Measurements from ENCODE around the gene CCND1. TPM values are rescaled to one million over a fixed set of nuclear protein-coding genes. Genes with fewer than 3 reads are reported as not detected.

CCND1 gene
- total RNA-seq, 1 experiment from 2014 or later = 372 TPM

DNA sequence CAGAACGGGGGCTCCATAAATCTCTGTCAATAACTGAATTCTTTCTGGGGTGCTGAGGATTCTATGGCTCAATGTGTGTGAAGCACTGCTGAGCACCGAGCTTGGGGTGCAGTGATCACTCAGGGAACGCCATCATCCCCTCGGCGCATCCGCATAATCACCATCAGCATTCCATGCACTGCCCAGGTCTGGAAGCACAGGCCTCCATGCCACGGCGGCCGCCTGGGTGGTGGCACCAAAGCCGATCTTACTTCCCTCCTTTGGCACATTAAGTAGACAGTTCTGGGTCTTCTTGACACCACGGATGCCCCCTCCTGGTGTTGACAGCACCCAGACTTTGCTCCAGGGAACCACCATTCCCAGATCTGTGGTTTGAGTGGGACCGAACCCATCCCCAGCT, 18.6 kb downstream of the CCND1 start:
- no peak overlapping the region for H2BK5ac ChIP-seq (ENCODE audit: insufficient read length, low read length)
- H3K4me3 Mint-ChIP-seq = no peak overlapping the region

More for the DNA sequence above, 18.6 kb downstream of the CCND1 start:
- Histone ChIP-seq H3K79me2 (ENCODE audit: insufficient read depth, low read length) (no peaks in the 10 kb centered on the region), H3K23ac (ENCODE audit: insufficient read length, low read depth, low read length) (no peak overlapping the region), H3K14ac (ENCODE audit: insufficient read depth, low read length) (no peak overlapping the region), H4K20me1 (ENCODE audit: control insufficient read depth, insufficient read depth, insufficient read length) (no peaks in the 10 kb centered on the region), H2AK5ac (ENCODE audit: insufficient read length, low read length) (no peak overlapping the region), H2BK12ac (ENCODE audit: insufficient read length, low read depth, low read length) (no peak overlapping the region), H2BK15ac (ENCODE audit: low read depth, low read length) (no peak overlapping the region), H3K56ac (ENCODE audit: insufficient read length, low read depth, low read length) (no peak overlapping the region), H3K27ac (ENCODE audit: insufficient read length, low read depth, low read length) (no peak overlapping the region), H2BK120ac (ENCODE audit: low read depth, low read length, poor library complexity, severe bottlenecking) (no peak overlapping the region), H3K27me3 (ENCODE audit: insufficient read depth, low read length) (no peaks in the 10 kb centered on the region), H4K8ac (replicated peaks; ENCODE audit: insufficient read length, low read depth, low read length) (no peak overlapping the region), H3K18ac (ENCODE audit: insufficient read length, low read depth, low read length) (no peak overlapping the region), H3T11ph (ENCODE audit: low read length) (no peak overlapping the region), H3K9ac (ENCODE audit: extremely low read depth, insufficient read length, low read length) (no peak overlapping the region), H3K4me2 (ENCODE audit: insufficient read depth, insufficient read length, low read length) (no peak overlapping the region), H3K9me3 (ENCODE audit: control insufficient read depth, low read depth, low read length) (no peaks in the 10 kb centered on the region), H3K79me1 (ENCODE audit: insufficient read depth, low read depth, low read length, poor library complexity, severe bottlenecking) (no peaks in the 10 kb centered on the region), H3K4ac (ENCODE audit: low read depth, low read length) (no peak overlapping the region), H4K91ac (ENCODE audit: insufficient read length, low read depth, low read length) (no peak overlapping the region), H3K23me2 (ENCODE audit: insufficient read length, low read depth, low read length, poor library complexity, severe bottlenecking) (no peaks in the 10 kb centered on the region), H2AFZ (ENCODE audit: low read length) (no peak overlapping the region), H2BK20ac (ENCODE audit: low read depth, low read length, poor library complexity, severe bottlenecking) (no peak overlapping the region), H3K4me1 (ENCODE audit: insufficient read depth, low read length) (no peaks in the 10 kb centered on the region), H4K5ac (ENCODE audit: insufficient read length, low read depth, low read length) (no peak overlapping the region)
- no peaks in the 10 kb centered on the region for H3K9me3 Mint-ChIP-seq
- WGBS (ENCODE audit: extremely low coverage, insufficient read length, low lambda C conversion rate) = no CpG with 5 or more reads among the region's 12 CpGs
- TF ChIP-seq, protein P1, sequence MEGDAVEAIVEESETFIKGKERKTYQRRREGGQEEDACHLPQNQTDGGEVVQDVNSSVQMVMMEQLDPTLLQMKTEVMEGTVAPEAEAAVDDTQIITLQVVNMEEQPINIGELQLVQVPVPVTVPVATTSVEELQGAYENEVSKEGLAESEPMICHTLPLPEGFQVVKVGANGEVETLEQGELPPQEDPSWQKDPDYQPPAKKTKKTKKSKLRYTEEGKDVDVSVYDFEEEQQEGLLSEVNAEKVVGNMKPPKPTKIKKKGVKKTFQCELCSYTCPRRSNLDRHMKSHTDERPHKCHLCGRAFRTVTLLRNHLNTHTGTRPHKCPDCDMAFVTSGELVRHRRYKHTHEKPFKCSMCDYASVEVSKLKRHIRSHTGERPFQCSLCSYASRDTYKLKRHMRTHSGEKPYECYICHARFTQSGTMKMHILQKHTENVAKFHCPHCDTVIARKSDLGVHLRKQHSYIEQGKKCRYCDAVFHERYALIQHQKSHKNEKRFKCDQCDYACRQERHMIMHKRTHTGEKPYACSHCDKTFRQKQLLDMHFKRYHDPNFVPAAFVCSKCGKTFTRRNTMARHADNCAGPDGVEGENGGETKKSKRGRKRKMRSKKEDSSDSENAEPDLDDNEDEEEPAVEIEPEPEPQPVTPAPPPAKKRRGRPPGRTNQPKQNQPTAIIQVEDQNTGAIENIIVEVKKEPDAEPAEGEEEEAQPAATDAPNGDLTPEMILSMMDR (conservative IDR thresholded peaks at IDR 0.05) = no peak
- no peaks in the 10 kb centered on the region for H3K27me3 Mint-ChIP-seq (ENCODE audit: low read depth)
- H3K36me3 Mint-ChIP-seq (ENCODE audit: insufficient read depth in 1 of 3, low read depth in 3 of 3) = peaks cover 6 to 16% (median 12%) of the 10 kb centered on the region in 3 experiments; a peak in 5 of 7 replicates
- no peak for DNase-seq
- H3K4me1 Mint-ChIP-seq = peaks cover 40 to 44% of the 10 kb centered on the region in 2 experiments
- H3K27ac Mint-ChIP-seq = peak overlapping the region in 1 of 3 experiments; percentile 66; a peak in 1 of 7 replicates
